ENCODE results near the gene DGKB. TPM values are rescaled to one million over a fixed set of nuclear protein-coding genes. Genes with fewer than 3 reads are reported as not detected.

Gene DGKB
- total and polyA plus RNA-seq, 2 of the 8 experiments (the other 6 are each of a cell fraction or from before 2014, with no cell fraction given): 1.9 to 2.6 TPM

DNA sequence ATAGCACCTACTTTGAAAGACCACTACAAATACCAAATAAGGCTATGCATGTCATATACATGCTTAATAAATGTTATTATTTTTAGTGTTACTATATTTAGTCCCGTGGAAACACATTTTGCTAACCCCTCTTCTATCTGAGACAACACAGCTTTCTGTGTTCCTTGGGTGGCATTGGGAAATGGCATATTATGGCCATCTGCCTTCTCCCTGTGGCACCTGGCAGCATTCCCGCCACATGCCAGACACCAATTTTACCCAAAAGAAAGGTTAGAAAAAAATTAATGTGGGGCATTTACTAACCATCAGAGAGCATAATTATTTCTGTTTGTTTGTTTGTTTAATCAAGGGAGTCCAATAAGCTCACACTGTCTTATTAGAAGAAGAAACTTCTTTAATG lies 744.4 kb downstream of the DGKB start:
- Histone ChIP-seq H3K14ac (ENCODE audit: insufficient read length) (no peak overlapping the region), H2BK120ac (replicated peaks; ENCODE audit: low read depth, low read length) (no peak overlapping the region), H3K9ac (replicated peaks in 1 of 4; ENCODE audit: extremely low read depth in 1 of 4, low read depth in 3 of 4, low read length in 3 of 4) (no peak overlapping the region), H2BK12ac (ENCODE audit: low read depth, low read length) (no peak overlapping the region), H4K20me1 (replicated peaks in 1 of 2; ENCODE audit: control insufficient read depth in 1 of 2, insufficient read depth in 2 of 2, low read length in 2 of 2) (no peaks in the 10 kb centered on the region), H3K36me3 (ENCODE audit: control insufficient read depth in 2 of 4, insufficient read depth in 4 of 4, low read length in 3 of 4) (no peaks in the 10 kb centered on the region), H2AFZ (ENCODE audit: low read length) (no peak overlapping the region), H3K4ac (replicated peaks; ENCODE audit: insufficient read length, low read depth, low read length) (no peak overlapping the region), H4K5ac (ENCODE audit: insufficient read length, low read depth, low read length) (no peak overlapping the region), H3K23me2 (ENCODE audit: low read depth, low read length) (no peaks in the 10 kb centered on the region), H3K4me3 (ENCODE audit: extremely low read depth in 1 of 4, insufficient read depth in 2 of 4, low read depth in 3 of 4, low read length in 4 of 4) (no peak overlapping the region), H4K91ac (replicated peaks; ENCODE audit: insufficient read length, low read length) (no peak overlapping the region), H3K4me2 (ENCODE audit: insufficient read depth in 1 of 2, low read depth in 2 of 2, low read length in 2 of 2) (no peak overlapping the region), H3K23ac (ENCODE audit: insufficient read length) (no peak overlapping the region), H4K8ac (ENCODE audit: extremely low read depth, insufficient read depth, low read length) (no peak overlapping the region), H3K79me1 (ENCODE audit: low read depth, low read length) (no peaks in the 10 kb centered on the region), H2BK20ac (ENCODE audit: low read length) (no peak overlapping the region), H2BK5ac (ENCODE audit: low read depth, low read length) (no peak overlapping the region), H3K18ac (ENCODE audit: extremely low read depth, low read length) (no peak overlapping the region), H3K4me1 (replicated peaks in 1 of 4; ENCODE audit: control insufficient read depth in 3 of 4, insufficient read depth in 4 of 4, low read length in 3 of 4) (no peaks in the 10 kb centered on the region), H2BK15ac (ENCODE audit: low read length) (no peak overlapping the region), H3K56ac (replicated peaks; ENCODE audit: insufficient read length, low read depth, low read length) (no peak overlapping the region), H2AK5ac (ENCODE audit: low read depth, low read length) (no peak overlapping the region), H3K9me3 (ENCODE audit: insufficient read depth in 2 of 2, low read depth in 1 of 2, low read length in 1 of 2) (no peaks in the 10 kb centered on the region), H3K27me3 (replicated peaks in 1 of 4; ENCODE audit: control insufficient read depth in 3 of 4, extremely low read depth in 1 of 4, insufficient read depth in 3 of 4, low read length in 3 of 4) (no peaks in the 10 kb centered on the region), H3K79me2 (ENCODE audit: control insufficient read depth in 1 of 2, insufficient read depth in 2 of 2, low read length in 2 of 2) (no peaks in the 10 kb centered on the region), H3K27ac (ENCODE audit: low read depth, low read length) (no peak overlapping the region)
- 91% methylated on average over 2 of the region's 2 CpGs; no CpG with 5 or more reads in 1 of the 2 experiments for WGBS, 2 experiments (ENCODE audit: extremely low coverage in 1 of 2, insufficient coverage in 1 of 2, insufficient read length in 1 of 2, insufficient replicate concordance in 2 of 2, low coverage in 1 of 2, low lambda C conversion rate in 2 of 2, missing lambda C conversion rate in 1 of 2)
- FAIRE-seq: no peak
- TF ChIP-seq TCF12 (IDR thresholded peaks at IDR 0.05; ENCODE audit: low read depth, low read length) (no peak), BCL11A (IDR thresholded peaks at IDR 0.05; ENCODE audit: low read depth in 2 of 2, low read length in 2 of 2) (no peak), CEBPB (IDR thresholded peaks at IDR 0.05; ENCODE audit: low read depth, low read length) (no peak), GABPA (IDR thresholded peaks at IDR 0.05; ENCODE audit: borderline replicate concordance, insufficient read depth, low read length) (no peak), KDM4A (IDR thresholded peaks at IDR 0.05; ENCODE audit: low read depth, low read length, severe bottlenecking) (no peak), SUZ12 (IDR thresholded peaks at IDR 0.05; ENCODE audit: low read length) (no peak), SP1 (IDR thresholded peaks at IDR 0.05; ENCODE audit: low read depth, low read length) (no peak), JUN (IDR thresholded peaks at IDR 0.05; ENCODE audit: low read depth, low read length) (no peak), CTBP2 (IDR thresholded peaks at IDR 0.05; ENCODE audit: borderline replicate concordance, insufficient read depth, insufficient read length, low read length) (no peak), RBBP5 (IDR thresholded peaks at IDR 0.05; ENCODE audit: borderline replicate concordance, low read depth, low read length) (no peak), SIRT6 (IDR thresholded peaks at IDR 0.05; ENCODE audit: low read length) (no peak), CBX5 (IDR thresholded peaks at IDR 0.05; ENCODE audit: low read depth, low read length) (no peak), NRF1 (IDR thresholded peaks at IDR 0.05; ENCODE audit: low read depth, low read length) (no peak)
- ChIA-PET CTCF (ENCODE audit: partially characterized antibody) (no interaction called here), POLR2A (ENCODE audit: partially characterized antibody) (no interaction called here)
- no peak for DNase-seq (ENCODE audit: low read depth in 1 of 2, low spot score in 2 of 2)

All from H1 (cell line).